GM18520 (cell line): ENCODE measurements around the gene ADGRF1.

Source experiments
- ATAC-seq: cut with Tn5 transposase; IDR thresholded peaks from one replicate; pipeline ENCODE4 v1.9.1; 2021; ENCODE audit not compliant: unreplicated experiment

The ADGRF1 gene

GRCh38 chr6:46985943-46986342 is 56.2 kb downstream of the ADGRF1 start:
- ATAC-seq = no peak

GRCh38 chr6:46983007-46983411 is 59.1 kb downstream of the ADGRF1 start:
- no peak for ATAC-seq

- no peak for ATAC-seq
These were observed 62.9 kb downstream of the ADGRF1 start for GRCh38 chr6:46979206-46979605.

- no peak for ATAC-seq
These were observed 67.3 kb downstream of the ADGRF1 start for GRCh38 chr6:46974786-46975185.

GRCh38 chr6:46973029-46973428 is 69.1 kb downstream of the ADGRF1 start:
- ATAC-seq = no peak

- no peak for ATAC-seq
These were observed 69.6 kb downstream of the ADGRF1 start for GRCh38 chr6:46972531-46972930.

- no peak for ATAC-seq
These were observed 72.9 kb downstream of the ADGRF1 start for GRCh38 chr6:46969206-46969605.

GRCh38 chr6:46967826-46968349 is 74.2 kb downstream of the ADGRF1 start:
- no peak for ATAC-seq

- no peak for ATAC-seq
These were observed 77.2 kb downstream of the ADGRF1 start for GRCh38 chr6:46964716-46965519.

- ATAC-seq = no peak
These were observed 78.5 kb downstream of the ADGRF1 start for GRCh38 chr6:46963626-46964025.

GRCh38 chr6:46963039-46963438 is 79.1 kb downstream of the ADGRF1 start:
- ATAC-seq = no peak

GRCh38 chr6:46961711-46962110 is 80.4 kb downstream of the ADGRF1 start:
- ATAC-seq = no peak

GRCh38 chr6:46961232-46961631 is 80.9 kb downstream of the ADGRF1 start:
- peak; percentile 63 for ATAC-seq

- no peak for ATAC-seq
These were observed 82.7 kb downstream of the ADGRF1 start for GRCh38 chr6:46959419-46959818.

- ATAC-seq = no peak
These were observed 85.7 kb downstream of the ADGRF1 start for GRCh38 chr6:46956409-46956808.

GRCh38 chr6:46954837-46955451 is 87.2 kb downstream of the ADGRF1 start:
- ATAC-seq = no peak

GRCh38 chr6:46953921-46954320 is 88.2 kb downstream of the ADGRF1 start:
- no peak for ATAC-seq

- no peak for ATAC-seq
These were observed 92.4 kb downstream of the ADGRF1 start for GRCh38 chr6:46949632-46950280.

GRCh38 chr6:46948699-46949098 is 93.4 kb downstream of the ADGRF1 start:
- no peak for ATAC-seq
